GM12873 (cell line): ENCODE data around the gene CREBRF.

Source experiments
- TF ChIP-seq, protein P1 (sequence below): IDR thresholded peaks from 2 replicates; pipeline ENCODE4 v1.5.1; 2012; ENCODE audit warnings: low read depth, mild to moderate bottlenecking, moderate library complexity, low read length, control low read depth; ENCODE audit not compliant: insufficient read depth; ENCODE audit errors: missing control alignments

Gene CREBRF

GRCh38 chr5:173148354-173148753, 92.2 kb downstream of the CREBRF start:
- TF ChIP-seq, protein P1, sequence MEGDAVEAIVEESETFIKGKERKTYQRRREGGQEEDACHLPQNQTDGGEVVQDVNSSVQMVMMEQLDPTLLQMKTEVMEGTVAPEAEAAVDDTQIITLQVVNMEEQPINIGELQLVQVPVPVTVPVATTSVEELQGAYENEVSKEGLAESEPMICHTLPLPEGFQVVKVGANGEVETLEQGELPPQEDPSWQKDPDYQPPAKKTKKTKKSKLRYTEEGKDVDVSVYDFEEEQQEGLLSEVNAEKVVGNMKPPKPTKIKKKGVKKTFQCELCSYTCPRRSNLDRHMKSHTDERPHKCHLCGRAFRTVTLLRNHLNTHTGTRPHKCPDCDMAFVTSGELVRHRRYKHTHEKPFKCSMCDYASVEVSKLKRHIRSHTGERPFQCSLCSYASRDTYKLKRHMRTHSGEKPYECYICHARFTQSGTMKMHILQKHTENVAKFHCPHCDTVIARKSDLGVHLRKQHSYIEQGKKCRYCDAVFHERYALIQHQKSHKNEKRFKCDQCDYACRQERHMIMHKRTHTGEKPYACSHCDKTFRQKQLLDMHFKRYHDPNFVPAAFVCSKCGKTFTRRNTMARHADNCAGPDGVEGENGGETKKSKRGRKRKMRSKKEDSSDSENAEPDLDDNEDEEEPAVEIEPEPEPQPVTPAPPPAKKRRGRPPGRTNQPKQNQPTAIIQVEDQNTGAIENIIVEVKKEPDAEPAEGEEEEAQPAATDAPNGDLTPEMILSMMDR, result no peak

DNA sequence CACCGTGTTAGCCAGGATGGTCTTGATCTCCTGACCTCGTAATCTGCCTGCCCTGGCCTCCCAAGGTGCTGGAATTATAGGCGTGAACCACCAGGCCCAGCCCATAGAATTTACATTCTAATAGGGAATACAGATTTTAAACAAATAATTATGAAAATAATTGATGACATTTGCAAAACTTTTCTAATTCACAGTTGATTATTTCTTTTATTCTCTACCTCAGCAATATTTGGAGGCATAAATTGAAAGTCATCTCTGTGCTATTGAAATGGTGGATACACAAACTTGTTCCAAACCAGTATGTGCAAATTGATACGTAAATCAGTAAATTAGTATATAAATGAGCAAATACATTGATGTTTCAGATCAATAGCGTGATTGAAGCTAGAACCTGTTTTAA, 96.4 kb downstream of the CREBRF start:
- TF ChIP-seq, protein P1, result no peak

GRCh38 chr5:173153842-173154241, 97.7 kb downstream of the CREBRF start:
- TF ChIP-seq, protein P1, result no peak

- TF ChIP-seq, protein P1, result no peak
Observed at GRCh38 chr5:173155912-173156311, 99.8 kb downstream of the CREBRF start.

- TF ChIP-seq, protein P1, result no peak
Observed at GRCh38 chr5:173158366-173158765, 102.2 kb downstream of the CREBRF start.

DNA sequence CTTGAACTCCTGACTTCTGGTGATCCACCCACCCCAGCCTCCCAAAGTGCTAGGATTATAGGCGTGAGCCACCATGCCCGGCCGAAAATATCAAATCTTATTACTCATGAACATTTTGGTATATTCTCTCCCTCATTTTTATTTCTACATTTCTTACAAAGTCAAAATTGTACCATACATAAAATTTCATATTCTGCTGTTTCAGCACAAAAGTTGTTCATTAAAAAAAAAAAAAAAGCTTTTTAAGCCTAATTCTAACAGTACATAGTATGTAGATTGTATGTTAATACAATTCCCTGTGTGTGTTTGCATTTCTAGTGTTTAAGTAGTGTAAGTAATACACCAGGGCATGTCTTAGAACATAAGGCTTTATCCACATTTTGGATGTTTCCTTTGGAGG, 103.1 kb downstream of the CREBRF start:
- TF ChIP-seq, protein P1, result no peak

- TF ChIP-seq, protein P1, result no peak
Observed at GRCh38 chr5:173161148-173161547, 105.0 kb downstream of the CREBRF start.

DNA sequence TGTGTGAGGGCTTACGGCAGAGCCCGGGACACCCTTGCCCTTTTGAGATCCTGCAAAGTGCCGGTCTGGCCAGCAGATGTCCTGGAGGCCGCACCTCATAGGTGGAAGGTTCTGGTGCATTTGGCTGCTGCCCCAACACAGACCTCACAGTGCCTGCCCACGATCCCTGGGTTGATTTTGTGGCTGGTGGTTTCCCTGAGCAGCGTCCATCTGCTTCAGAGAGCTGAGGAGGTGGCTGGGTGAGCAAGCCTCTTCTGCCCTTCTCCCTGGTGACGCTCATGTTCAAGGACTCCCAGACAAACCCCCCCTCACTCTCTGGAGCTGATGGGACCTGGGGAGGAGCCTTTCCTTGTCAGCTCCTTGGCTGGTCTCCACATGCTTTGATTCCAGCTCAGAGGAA, 107.1 kb downstream of the CREBRF start:
- TF ChIP-seq, protein P1, result no peak
